GM19395 (cell line): Measurements from ENCODE around the gene HIBCH.
"Not testable (repeated sequence)": the region's sequence is repeated elsewhere in the genome, so short reads cannot be mapped to it uniquely, and the experiment has no call there.

Experiments
- ATAC-seq: cut with Tn5 transposase; IDR thresholded peaks from one replicate; pipeline ENCODE4 v1.9.1; 2021; ENCODE audit warnings: mild to moderate bottlenecking, moderate library complexity; ENCODE audit not compliant: unreplicated experiment

The HIBCH gene

DNA sequence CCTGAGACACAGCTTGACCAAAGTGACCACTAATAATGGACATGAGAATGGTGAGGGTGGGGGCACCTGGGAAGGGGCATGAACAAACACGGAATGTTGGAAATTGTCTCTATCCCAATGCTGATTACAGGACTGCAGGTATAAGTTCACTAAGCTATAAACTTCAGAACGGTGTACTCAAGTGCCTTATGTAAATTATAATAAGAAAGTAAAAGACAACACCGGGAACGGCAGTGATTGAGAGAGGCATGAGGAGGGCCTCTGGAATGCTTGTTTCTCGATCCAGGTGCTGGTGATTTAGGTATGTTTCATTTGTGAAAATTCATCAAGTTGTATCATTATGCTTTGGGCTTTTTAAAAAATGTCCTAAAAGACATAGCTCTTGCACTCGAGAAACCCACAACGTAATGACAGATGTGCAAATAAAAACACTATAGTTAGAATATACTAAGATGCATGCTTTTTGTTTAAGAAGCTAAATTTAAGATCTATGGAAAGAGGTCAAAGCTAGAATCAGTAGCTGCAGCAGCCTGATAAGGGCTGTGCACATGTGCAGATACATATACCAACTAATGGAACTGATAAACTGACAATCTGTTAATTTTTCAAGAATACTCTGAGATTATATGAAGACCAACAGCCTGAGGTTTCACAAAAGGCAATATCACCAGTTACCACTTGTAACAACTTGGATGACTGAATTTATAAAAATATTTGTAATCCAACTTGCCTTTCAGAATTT, 7.6 kb downstream of the HIBCH start:
- ATAC-seq: no peak

- ATAC-seq: no peak
These were observed 11.6 kb downstream of the HIBCH start for GRCh38 chr2:190308031-190308430.

DNA sequence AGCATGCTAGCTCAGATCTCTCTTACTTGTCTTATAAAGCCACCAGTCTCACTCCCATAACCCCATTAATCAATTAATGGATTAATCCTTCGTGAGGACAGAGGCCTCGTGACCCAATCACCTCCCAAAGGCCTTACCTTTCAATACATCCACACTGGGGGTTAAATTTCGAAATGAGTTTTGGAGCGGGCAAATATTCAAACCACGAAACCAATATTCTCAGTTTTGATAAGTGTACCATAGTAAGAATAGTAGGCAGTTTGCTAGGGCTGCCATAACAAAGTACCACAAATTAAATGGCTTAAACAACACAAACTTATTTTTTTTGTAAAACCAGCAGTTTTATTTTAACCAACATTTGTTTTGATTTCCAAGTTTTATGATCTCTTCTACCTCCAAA, 15.2 kb downstream of the HIBCH start:
- no peak for ATAC-seq

DNA sequence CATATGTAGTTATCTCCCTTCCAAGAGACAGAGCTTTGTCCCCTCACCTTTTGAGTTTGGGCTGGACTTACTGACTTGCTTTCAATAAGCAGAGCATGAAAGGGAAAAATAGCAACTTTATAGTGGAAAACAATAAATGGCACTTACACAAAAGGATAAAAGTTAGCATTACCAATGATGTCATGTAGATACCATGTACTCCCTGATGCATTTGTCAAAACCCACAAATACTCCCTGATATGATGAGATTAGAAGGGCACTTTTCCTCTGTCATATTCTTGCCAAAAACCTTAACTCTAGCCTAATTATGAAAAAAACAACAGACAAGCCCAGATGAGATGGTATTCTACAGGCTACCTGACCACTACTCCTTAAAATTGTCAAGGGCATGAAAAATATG, 16.0 kb downstream of the HIBCH start:
- ATAC-seq: no peak

DNA sequence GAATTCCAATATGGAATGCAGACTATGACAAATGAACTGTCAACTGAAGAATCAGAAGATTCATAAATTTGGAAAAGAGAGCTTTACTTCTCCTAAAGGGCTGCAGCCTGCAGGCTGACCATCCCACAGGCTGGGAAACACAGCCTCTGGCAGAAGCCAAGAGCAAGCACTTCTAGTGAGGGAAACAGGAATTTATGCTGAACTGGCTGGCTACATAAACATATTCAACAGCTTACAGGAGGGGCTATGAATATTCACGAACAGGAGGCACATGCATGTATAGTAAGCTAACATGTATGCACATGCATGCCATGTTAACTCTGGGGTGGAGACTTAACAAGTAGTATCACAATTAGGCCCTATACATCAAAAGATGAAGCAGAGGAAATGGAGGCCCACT, 17.6 kb downstream of the HIBCH start:
- no peak for ATAC-seq

- no peak for ATAC-seq
These were observed 18.6 kb downstream of the HIBCH start for GRCh38 chr2:190301032-190301431.

- not testable (repeated sequence) for ATAC-seq
These were observed 21.7 kb downstream of the HIBCH start for GRCh38 chr2:190297880-190298279.

- ATAC-seq: no peak
These were observed 35.8 kb downstream of the HIBCH start for GRCh38 chr2:190283783-190284182.

GRCh38 chr2:190280565-190281350, 38.9 kb downstream of the HIBCH start:
- ATAC-seq: no peak

DNA sequence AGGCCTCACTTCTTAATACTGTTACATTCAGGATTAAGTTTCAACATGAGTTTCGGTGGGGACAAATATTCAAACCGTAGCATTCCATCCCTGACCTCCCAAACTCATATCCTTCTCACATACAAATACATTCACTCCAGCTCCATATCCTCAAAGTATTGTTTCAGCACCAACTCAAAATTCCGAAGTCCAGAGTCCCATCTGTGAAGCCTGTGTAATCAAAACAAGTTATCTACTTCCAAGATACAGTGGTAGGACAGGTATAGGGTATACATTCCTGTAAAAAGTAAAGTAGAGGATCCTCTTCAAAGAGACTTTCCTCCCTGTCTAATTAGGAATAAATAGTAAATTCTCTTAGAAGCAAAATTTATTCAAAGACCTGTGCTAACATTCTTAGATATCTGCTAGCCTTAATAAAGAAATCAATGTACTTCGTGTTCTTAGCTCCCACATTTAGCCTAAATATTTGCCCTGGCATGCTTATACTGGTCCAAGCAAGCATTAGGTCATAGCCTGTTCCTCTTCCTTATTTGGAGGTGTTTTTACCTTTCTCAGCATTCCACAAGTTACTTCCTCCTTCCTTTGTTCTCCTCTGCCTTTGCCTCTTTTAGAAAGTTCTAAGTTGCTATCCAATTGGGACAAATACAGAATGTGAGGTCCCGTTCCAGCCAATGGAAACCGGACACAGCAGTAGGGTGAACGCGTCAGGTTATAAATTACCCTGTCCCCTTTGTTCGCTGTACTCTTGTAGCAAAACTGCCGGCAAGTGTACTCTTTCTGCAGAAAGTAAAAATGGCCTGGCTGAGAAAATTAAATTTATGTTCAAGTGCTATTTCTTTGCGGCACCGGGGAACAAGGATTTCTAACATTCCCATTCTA, 40.1 kb downstream of the HIBCH start:
- not testable (repeated sequence) for ATAC-seq

GRCh38 chr2:190277234-190278112, 42.2 kb downstream of the HIBCH start:
- ATAC-seq: no peak

DNA sequence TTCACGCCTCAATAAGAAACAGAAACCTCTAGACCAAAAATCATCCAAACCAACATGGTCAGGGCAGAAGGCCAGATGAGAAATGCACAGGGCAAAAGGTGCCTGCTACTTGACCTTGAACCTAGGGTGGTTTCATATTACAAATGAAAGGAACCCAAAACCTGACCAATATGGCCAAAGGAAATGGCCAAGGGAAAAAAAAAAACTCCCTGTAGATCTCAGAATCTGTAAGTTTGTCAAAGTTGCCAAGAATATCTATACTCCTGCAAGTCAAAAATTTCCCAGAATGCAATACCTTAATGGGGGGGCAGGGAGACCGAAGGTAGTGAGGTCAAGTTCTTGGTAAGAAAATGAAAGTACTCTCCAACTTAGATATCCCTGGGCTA, 47.2 kb downstream of the HIBCH start:
- no peak for ATAC-seq

DNA sequence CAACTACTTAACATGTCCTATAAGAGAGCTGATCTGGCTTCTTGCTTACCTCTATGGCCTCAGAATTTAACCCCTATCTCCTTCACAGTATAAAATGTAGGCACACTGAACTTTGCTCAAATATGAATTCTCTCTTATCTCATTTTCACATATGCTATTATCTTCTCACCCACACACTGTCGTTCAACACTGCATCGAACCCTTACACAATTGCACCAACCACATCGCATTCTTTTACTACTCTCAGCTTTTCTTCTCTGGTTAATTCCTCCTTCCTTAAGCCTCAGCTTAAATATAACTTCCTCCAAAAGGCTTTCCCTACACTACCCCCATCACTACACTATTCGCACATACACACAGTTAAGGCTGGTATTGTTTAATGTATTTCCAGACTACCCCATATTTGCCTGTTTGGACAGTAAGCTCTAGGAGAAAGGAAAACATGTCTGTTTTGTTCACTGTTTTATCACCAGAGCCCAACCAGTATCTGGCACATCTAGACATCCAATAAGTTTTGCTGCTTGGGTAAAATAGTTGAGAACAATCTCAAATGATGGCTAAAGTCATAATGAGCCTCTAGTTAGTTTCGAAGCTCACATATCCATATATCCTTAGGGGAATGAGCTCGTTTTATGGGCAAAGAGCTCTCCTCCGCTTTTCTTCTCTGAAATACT, 47.7 kb downstream of the HIBCH start:
- ATAC-seq: no peak

GRCh38 chr2:190270298-190270697, 49.3 kb downstream of the HIBCH start:
- no peak for ATAC-seq

- ATAC-seq: not testable (repeated sequence)
These were observed 49.9 kb downstream of the HIBCH start for GRCh38 chr2:190269699-190270098.

GRCh38 chr2:190267302-190267701, 52.3 kb downstream of the HIBCH start:
- no peak for ATAC-seq

- no peak for ATAC-seq
These were observed 53.3 kb downstream of the HIBCH start for GRCh38 chr2:190266314-190266713.

- no peak for ATAC-seq
These were observed 57.8 kb downstream of the HIBCH start for GRCh38 chr2:190261851-190262250.

DNA sequence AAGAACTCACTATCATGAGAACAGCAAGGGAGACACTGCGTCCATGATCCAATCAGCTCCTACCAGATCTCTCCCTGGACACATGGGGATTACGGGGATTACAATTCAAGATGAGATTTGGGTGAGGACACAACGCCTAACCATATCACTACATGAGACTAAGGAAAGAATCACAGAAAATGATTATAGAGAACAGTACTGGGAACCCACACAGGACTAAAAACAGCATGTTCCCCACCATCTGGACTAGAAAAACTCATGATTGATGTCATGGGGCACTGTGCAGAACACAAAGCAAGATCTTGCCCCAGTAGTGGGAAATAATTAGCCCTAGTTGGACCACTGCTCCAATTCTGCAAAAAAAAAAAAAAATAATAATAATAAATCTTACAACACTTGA, 63.5 kb downstream of the HIBCH start:
- ATAC-seq: no peak

- ATAC-seq: no peak
These were observed 64.0 kb downstream of the HIBCH start for GRCh38 chr2:190255676-190256075.
